ENCODE results near the gene C9orf72. TPM values are rescaled to one million over a fixed set of nuclear protein-coding genes. Genes with fewer than 3 reads are reported as not detected.

Gene C9orf72
- total RNA-seq, 1 experiment from 2014 or later: 5.8 TPM

DNA sequence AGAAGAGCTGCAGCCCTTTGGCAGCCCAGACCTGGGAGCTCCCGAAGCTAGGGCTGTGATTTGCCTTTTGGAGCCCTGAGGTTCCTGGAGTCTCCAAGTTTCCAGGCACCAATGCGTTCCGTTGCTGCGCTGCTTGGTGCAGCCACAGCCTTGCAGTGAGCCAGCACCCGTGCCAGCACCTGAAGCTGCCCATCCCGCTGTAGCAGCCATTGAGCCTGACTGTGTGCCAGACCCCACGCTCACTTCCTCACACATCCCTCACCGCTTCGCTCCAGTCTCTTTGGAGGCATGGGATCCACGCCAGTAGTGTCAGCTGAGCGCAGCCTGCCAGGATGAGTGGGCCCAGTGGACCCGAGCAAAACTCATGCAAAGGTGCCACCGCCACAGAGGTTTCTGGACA lies 22.5 kb upstream of the C9orf72 start:
- no peak overlapping the region for H3K27ac ChIP-seq
- no peaks in the 10 kb centered on the region for H3K4me1 ChIP-seq (replicated peaks)
- no peak overlapping the region for H3K4me3 ChIP-seq
- H3K9me3 ChIP-seq (replicated peaks): no peaks in the 10 kb centered on the region
- no peaks in the 10 kb centered on the region for H3K27me3 ChIP-seq (replicated peaks)
- DNase-seq (ENCODE audit: low read depth in 1 of 2, low spot score in 2 of 2): no peak
- H3K36me3 ChIP-seq: no peaks in the 10 kb centered on the region

DNA sequence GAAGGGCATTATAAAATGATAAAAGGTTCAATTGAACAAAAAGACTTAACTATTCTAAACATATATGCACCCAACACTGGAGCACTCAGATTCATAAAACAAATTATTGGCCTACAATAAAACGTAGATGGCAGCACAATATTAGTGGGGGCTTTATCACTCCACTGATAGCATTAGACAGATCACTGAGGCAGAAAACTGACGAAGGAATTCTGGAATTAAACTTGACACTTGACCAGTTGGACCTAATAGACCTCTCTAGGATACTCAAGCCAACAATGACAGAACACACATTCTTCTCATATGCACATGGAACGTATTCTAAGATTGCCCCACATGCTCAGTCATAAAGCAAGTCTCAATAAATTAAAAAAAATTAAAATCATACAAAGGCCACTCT lies 18.4 kb upstream of the C9orf72 start:
- Histone ChIP-seq H3K36me3 (no peaks in the 10 kb centered on the region), H3K27me3 (replicated peaks) (no peaks in the 10 kb centered on the region), H3K4me1 (replicated peaks) (no peaks in the 10 kb centered on the region), H3K9me3 (replicated peaks) (no peaks in the 10 kb centered on the region), H3K4me3 (no peak overlapping the region), H3K27ac (no peak overlapping the region)
- DNase-seq (ENCODE audit: low read depth in 1 of 2, low spot score in 2 of 2): no peak

DNA sequence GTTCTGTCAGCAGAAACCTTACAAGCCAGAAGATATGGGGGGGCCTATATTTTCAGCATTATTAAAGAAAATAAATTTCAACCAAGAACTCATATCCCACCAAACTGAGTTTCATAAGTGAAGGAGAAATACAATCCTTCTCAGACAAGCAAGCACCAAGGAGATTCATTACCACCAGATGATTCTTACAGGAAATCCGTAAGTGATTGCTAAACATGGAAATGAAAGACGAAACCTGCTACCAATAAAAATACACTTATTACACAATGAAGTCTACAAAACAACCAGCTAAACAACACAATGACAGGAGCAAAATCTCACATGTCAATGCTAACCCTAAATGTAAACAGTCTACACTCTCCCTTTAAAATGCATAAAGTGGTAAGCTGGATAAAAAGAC lies 17.8 kb upstream of the C9orf72 start:
- no peaks in the 10 kb centered on the region for H3K27me3 ChIP-seq (replicated peaks)
- DNase-seq (ENCODE audit: low read depth in 1 of 2, low spot score in 2 of 2): no peak
- no peaks in the 10 kb centered on the region for H3K4me1 ChIP-seq (replicated peaks)
- H3K36me3 ChIP-seq: no peaks in the 10 kb centered on the region
- no peak overlapping the region for H3K27ac ChIP-seq
- H3K9me3 ChIP-seq (replicated peaks): no peaks in the 10 kb centered on the region
- no peak overlapping the region for H3K4me3 ChIP-seq

DNA sequence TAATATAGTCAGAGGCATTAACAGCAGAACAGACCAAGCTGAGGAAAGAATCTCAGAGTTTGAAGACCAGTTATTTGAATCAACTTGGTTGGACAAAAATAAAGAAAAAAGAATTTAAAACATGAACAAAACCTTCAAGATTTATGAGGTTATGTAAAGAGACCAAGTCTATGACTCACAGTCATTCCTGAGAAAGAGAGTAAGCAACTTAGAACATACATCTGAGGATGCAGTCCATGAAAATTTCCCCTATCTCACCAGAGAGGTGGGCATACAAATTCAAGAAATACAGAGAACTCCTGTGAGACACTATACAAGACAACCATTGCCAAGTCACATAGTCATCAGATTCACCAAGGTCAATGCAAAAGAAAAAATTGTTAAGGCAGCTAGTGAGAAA lies 17.4 kb upstream of the C9orf72 start:
- Histone ChIP-seq H3K9me3 (replicated peaks) (no peaks in the 10 kb centered on the region), H3K36me3 (no peaks in the 10 kb centered on the region), H3K27ac (no peak overlapping the region), H3K4me3 (no peak overlapping the region), H3K4me1 (replicated peaks) (no peaks in the 10 kb centered on the region), H3K27me3 (replicated peaks) (no peaks in the 10 kb centered on the region)
- DNase-seq (ENCODE audit: low read depth in 1 of 2, low spot score in 2 of 2): no peak

DNA sequence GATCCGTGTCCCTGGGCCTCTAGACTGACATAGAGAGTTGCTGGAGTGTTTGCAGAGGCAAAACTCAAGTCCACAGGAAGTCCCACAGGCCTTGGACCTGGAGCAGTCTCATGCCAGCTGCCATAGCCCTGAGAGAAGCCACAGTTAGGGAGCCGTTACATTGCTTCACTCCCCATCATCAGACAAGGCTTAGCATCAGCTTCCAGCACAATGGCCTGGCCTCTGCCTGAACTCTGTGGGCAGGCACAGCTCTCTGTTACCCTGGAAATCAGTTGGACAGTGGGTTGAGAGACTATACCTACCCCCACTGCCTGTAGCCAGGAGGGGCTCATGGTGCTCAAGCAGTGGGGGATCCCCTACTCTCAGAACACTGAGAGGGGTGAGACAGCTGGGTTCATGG lies 16.2 kb upstream of the C9orf72 start:
- no peaks in the 10 kb centered on the region for H3K9me3 ChIP-seq (replicated peaks)
- no peak for DNase-seq (ENCODE audit: low read depth in 1 of 2, low spot score in 2 of 2)

DNA sequence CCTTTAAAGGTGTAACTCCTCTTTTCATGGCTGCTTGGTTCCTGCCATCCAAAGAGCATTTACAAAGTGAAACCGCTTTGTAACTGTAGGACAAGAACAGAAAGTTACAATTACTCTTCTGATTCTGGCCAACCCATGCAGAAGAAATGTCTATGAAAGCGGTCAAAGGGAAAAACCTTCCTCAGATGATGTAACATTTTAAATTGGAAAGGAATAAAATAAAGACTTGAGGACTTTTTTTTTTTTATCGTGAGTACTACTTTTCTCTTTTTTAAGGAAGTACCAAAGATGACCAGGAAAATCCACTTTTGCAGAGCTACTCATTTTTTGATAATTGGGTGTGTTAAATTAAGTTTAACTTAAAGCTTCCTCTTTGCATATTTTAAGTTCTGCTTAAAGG lies 13.0 kb upstream of the C9orf72 start:
- no peak overlapping the region for H3K4me3 ChIP-seq
- H3K4me1 ChIP-seq (replicated peaks): no peaks in the 10 kb centered on the region
- no peaks in the 10 kb centered on the region for H3K27me3 ChIP-seq (replicated peaks)
- H3K9me3 ChIP-seq (replicated peaks): no peaks in the 10 kb centered on the region
- DNase-seq (ENCODE audit: low read depth in 1 of 2, low spot score in 2 of 2): no peak
- H3K27ac ChIP-seq: no peak overlapping the region
- no peaks in the 10 kb centered on the region for H3K36me3 ChIP-seq

More for the DNA sequence above, 16.2 kb upstream of the C9orf72 start:
- Histone ChIP-seq H3K27ac (no peak overlapping the region), H3K4me3 (no peak overlapping the region), H3K4me1 (replicated peaks) (no peaks in the 10 kb centered on the region), H3K27me3 (replicated peaks) (no peaks in the 10 kb centered on the region), H3K36me3 (no peaks in the 10 kb centered on the region)

DNA sequence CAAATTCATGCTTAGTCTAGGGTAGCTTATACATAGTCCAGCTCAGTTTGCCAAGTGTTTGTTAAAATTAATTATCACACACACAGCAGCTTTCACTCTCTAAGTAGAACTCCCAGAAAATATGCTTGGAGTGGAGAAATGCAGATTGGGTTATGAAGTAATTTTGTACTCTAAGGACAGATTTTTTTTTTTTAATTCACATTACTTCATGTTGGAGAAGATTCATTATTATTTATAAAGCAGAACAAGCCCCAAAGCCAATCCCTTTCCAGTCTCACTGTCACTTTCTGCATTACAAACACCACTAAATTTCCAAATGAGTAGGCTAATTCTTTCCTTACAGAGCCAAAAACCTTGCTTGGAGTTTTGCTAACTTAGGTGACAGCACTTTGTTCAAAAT lies 11.7 kb upstream of the C9orf72 start:
- H3K4me3 ChIP-seq: no peak overlapping the region
- H3K9me3 ChIP-seq (replicated peaks): no peaks in the 10 kb centered on the region
- H3K27me3 ChIP-seq (replicated peaks): no peaks in the 10 kb centered on the region
- H3K36me3 ChIP-seq: no peaks in the 10 kb centered on the region
- H3K27ac ChIP-seq: no peak overlapping the region
- H3K4me1 ChIP-seq (replicated peaks): no peaks in the 10 kb centered on the region
- no peak for DNase-seq (ENCODE audit: low read depth in 1 of 2, low spot score in 2 of 2)

DNA sequence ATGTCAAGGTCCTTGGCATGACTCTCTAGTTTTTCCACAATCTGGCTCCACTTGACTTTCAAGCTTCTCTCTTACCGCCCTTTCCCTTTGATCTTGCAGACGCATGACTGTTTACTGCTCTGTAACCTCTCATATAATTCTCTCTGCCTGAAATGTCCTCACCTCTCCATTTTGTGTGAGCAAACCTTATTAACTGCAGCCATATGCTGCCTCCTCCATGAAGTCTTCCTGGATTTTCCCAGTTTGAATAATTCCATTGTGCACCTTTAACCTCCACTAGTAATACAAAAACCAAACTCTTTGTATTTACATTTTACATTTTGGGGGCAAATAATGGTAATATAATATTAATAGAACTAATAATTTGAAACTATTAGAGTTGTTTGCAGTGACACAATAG lies 9.5 kb upstream of the C9orf72 start:
- Histone ChIP-seq H3K27ac (no peak overlapping the region), H3K4me1 (replicated peaks) (no peaks in the 10 kb centered on the region), H3K9me3 (replicated peaks) (no peaks in the 10 kb centered on the region), H3K27me3 (replicated peaks) (no peaks in the 10 kb centered on the region), H3K36me3 (no peaks in the 10 kb centered on the region), H3K4me3 (no peak overlapping the region)
- DNase-seq (ENCODE audit: low read depth in 1 of 2, low spot score in 2 of 2): no peak

DNA sequence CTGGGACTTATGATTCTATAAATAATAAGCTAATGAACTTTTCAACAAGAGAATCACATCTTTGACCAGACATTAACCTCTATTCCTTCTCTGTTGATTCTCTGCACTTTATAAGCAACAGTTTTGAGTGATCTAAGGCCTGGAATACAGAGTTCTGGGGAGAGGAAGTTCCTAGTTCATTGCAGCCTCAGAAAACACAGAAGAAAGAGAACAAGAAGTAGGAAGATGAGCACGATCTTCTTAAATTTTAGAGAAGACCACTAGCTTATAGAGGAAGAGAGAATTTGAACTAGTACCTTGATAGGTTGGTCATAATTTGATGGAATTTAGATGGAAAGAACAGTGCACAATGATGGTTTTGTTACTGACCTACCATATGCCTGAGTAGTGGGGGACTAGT lies 8.5 kb upstream of the C9orf72 start:
- Histone ChIP-seq H3K9me3 (replicated peaks) (no peaks in the 10 kb centered on the region), H3K4me3 (no peak overlapping the region), H3K27me3 (replicated peaks) (no peaks in the 10 kb centered on the region), H3K27ac (no peak overlapping the region), H3K4me1 (replicated peaks) (no peaks in the 10 kb centered on the region), H3K36me3 (no peaks in the 10 kb centered on the region)
- no peak for DNase-seq (ENCODE audit: low read depth in 1 of 2, low spot score in 2 of 2)

DNA sequence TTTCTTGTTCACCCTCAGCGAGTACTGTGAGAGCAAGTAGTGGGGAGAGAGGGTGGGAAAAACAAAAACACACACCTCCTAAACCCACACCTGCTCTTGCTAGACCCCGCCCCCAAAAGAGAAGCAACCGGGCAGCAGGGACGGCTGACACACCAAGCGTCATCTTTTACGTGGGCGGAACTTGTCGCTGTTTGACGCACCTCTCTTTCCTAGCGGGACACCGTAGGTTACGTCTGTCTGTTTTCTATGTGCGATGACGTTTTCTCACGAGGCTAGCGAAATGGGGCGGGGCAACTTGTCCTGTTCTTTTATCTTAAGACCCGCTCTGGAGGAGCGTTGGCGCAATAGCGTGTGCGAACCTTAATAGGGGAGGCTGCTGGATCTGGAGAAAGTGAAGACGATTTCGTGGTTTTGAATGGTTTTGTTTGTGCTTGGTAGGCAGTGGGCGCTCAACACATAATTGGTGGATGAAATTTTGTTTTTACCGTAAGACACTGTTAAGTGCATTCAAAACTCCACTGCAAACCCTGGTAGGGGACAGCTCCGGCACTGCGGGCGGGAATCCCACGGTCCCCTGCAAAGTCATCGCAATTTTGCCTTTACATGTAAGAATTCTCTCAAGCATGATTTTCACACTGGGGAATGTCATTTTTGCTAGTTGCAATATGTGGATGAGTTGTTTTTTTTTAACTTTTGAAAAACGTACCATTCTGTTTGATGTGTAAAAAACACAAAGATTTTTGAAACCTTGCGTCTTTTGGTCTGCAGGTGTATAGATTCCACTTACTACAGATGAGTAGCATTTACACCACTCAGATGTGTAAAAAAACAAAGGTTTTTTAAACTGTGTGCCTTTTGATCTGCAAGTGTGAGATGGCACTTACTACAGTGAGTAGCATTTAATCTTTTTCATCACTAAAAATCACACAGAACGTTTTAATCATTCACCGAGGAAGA lies 631 bp upstream of the C9orf72 start:
- no peak overlapping the region; the same call in 1 of the 2 replicates for H3K27ac ChIP-seq
- DNase-seq (ENCODE audit: low read depth in 1 of 2, low spot score in 2 of 2): peak; percentile 87 to 91
- no peaks in the 10 kb centered on the region for H3K9me3 ChIP-seq (replicated peaks)
- H3K4me3 ChIP-seq: peak overlapping the region; percentile 63
- H3K27me3 ChIP-seq (replicated peaks): no peaks in the 10 kb centered on the region
- H3K4me1 ChIP-seq (replicated peaks): peaks cover 3% of the 10 kb centered on the region
- no peaks in the 10 kb centered on the region for H3K36me3 ChIP-seq

DNA sequence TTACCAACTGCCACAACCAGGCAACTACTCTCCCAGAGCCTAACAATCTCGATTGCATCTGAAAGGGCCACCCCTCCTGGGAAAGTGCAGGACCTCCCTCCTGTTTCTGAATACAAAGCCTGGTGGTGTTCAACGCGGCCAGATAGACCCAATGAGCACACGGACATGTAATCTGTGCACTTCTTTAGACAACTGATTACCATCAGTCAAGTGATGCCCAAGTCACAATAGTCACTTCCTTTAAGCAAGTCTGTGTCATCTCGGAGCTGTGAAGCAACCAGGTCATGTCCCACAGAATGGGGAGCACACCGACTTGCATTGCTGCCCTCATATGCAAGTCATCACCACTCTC lies 739 bp downstream of the C9orf72 start:
- no peaks in the 10 kb centered on the region for H3K9me3 ChIP-seq (replicated peaks)
- peak overlapping the region; percentile 64; the same call in 1 of the 2 replicates for H3K27ac ChIP-seq
- H3K4me1 ChIP-seq (replicated peaks): peaks cover 3% of the 10 kb centered on the region
- no peaks in the 10 kb centered on the region for H3K36me3 ChIP-seq
- DNase-seq (ENCODE audit: low read depth in 1 of 2, low spot score in 2 of 2): peak in 1 of 2 experiments; percentile 23
- H3K4me3 ChIP-seq: peak overlapping the region; percentile 63
- no peaks in the 10 kb centered on the region for H3K27me3 ChIP-seq (replicated peaks)

DNA sequence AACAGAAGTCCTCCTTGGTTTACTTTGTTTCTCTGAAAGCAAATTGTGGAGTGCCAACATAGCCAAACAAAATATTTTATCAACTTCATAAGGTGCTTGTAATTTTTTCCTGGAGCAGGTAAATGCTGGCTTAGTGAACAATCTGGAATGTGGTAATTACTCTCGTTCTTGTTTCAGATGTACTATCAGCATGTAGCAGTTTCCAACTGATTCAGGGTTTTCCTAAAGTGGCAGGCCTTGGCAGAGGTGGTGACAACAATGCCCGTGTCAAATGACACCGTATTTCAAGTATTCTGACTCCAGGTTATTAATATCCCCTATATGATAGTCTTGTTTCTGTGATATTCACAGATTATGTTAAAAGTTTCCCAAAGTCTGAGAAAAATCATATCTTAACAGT lies 1.2 kb downstream of the C9orf72 start:
- no peaks in the 10 kb centered on the region for H3K9me3 ChIP-seq (replicated peaks)
- H3K27me3 ChIP-seq (replicated peaks): no peaks in the 10 kb centered on the region
- DNase-seq (ENCODE audit: low read depth in 1 of 2, low spot score in 2 of 2): no peak
- no peaks in the 10 kb centered on the region for H3K36me3 ChIP-seq
- peaks cover 3% of the 10 kb centered on the region for H3K4me1 ChIP-seq (replicated peaks)
- no peak overlapping the region for H3K27ac ChIP-seq
- H3K4me3 ChIP-seq: no peak overlapping the region

DNA sequence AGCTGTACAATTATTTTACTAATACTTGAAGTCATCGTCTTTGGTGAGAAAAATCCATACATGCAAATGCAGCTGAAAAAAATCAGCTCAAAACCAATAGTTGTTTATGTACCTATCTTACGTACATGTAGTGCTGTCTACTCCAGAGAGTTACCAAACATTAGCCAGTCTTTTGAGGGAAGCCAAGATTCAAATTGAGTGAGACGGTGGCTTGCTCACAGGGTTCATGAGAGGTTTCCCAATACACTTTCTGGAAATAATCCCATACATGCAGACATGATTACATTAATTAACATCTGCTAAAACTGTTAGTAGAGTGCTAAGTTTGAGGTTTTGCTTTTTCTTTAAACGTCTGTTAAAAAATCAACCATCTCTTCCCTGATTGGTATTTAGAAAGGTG lies 2.3 kb downstream of the C9orf72 start:
- no peak overlapping the region for H3K27ac ChIP-seq
- H3K27me3 ChIP-seq (replicated peaks): no peaks in the 10 kb centered on the region
- no peak for DNase-seq (ENCODE audit: low read depth in 1 of 2, low spot score in 2 of 2)
- peaks cover 3% of the 10 kb centered on the region for H3K4me1 ChIP-seq (replicated peaks)
- H3K4me3 ChIP-seq: no peak overlapping the region
- no peaks in the 10 kb centered on the region for H3K9me3 ChIP-seq (replicated peaks)
- H3K36me3 ChIP-seq: no peaks in the 10 kb centered on the region

DNA sequence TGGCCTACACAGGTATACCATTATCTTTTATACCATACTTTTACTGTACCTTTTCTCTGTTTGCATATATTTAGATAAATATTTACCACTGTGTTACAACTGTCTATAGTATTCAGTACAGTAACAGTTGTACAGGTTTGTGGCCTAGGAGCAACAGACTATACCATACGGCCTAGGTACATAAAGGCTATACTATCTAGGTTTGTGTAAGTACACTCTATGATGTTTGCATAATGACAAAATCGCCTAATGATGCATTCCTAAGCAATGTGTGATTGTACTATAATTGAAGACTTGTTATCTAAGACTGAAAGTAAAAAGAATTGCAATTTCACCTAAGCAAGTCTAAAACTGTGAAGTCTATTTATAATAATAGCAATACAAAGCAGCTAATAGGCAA lies 3.9 kb downstream of the C9orf72 start:
- DNase-seq (ENCODE audit: low read depth in 1 of 2, low spot score in 2 of 2): no peak
- Histone ChIP-seq H3K9me3 (replicated peaks) (no peaks in the 10 kb centered on the region), H3K36me3 (no peaks in the 10 kb centered on the region), H3K4me1 (replicated peaks) (peaks cover 3% of the 10 kb centered on the region), H3K4me3 (no peak overlapping the region), H3K27me3 (replicated peaks) (no peaks in the 10 kb centered on the region), H3K27ac (no peak overlapping the region)

DNA sequence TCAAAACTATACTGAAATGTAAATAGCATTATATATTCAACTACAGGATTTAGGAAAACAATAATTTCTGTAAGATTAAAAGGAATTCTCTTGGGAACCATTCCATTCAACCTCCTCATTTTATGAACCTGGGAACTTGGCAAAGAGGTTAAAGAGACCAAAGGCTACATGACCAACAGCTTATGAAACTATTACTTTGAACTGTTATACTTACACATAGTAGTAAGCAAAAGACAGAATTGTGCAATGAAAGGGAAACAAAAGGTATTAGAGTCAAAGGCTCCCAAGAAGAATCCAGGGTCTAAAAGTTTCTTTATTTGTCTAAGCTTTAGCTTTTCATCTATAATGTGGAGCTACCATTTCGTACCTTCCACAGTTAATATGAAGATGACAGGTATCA lies 7.2 kb downstream of the C9orf72 start:
- H3K4me3 ChIP-seq: no peak overlapping the region
- no peak overlapping the region for H3K27ac ChIP-seq
- H3K4me1 ChIP-seq (replicated peaks): no peaks in the 10 kb centered on the region
- DNase-seq (ENCODE audit: low read depth in 1 of 2, low spot score in 2 of 2): no peak
- no peaks in the 10 kb centered on the region for H3K9me3 ChIP-seq (replicated peaks)
- no peaks in the 10 kb centered on the region for H3K27me3 ChIP-seq (replicated peaks)
- no peaks in the 10 kb centered on the region for H3K36me3 ChIP-seq
